ENCODE results near the gene NXT1.

The NXT1 gene

GRCh38 chr20:23339986-23340385, 10.6 kb upstream of the NXT1 start:
- Histone ChIP-seq H3K9ac (ENCODE audit: low read length) (no peak overlapping the region), H4K8ac (ENCODE audit: low read depth, low read length) (no peak overlapping the region), H2BK5ac (ENCODE audit: low read length) (no peak overlapping the region), H2BK15ac (replicated peaks; ENCODE audit: low read depth) (no peak overlapping the region), H2BK120ac (ENCODE audit: low read depth, low read length) (no peak overlapping the region), H3K4me1 (ENCODE audit: control insufficient read depth, low read depth, low read length) (no peaks in the 10 kb centered on the region), H3K79me1 (ENCODE audit: low read length) (no peaks in the 10 kb centered on the region), H3K4me2 (ENCODE audit: low read length) (no peak overlapping the region), H2AK5ac (ENCODE audit: low read length) (no peak overlapping the region), H4K5ac (ENCODE audit: low read length) (no peak overlapping the region), H3K4ac (ENCODE audit: low read depth, low read length) (no peak overlapping the region), H3K27me3 (ENCODE audit: insufficient read depth, low read length, poor library complexity) (no peaks in the 10 kb centered on the region), H3K27ac (ENCODE audit: low read depth, low read length) (no peak overlapping the region), H3K4me3 (ENCODE audit: low read length) (no peak overlapping the region), H3K23ac (ENCODE audit: low read length) (no peak overlapping the region), H3K36me3 (ENCODE audit: control insufficient read depth, insufficient read depth, low read length) (no peaks in the 10 kb centered on the region), H3K56ac (ENCODE audit: low read length) (no peak overlapping the region), H3K79me2 (ENCODE audit: control insufficient read depth, insufficient read depth, low read length) (no peaks in the 10 kb centered on the region), H3K18ac (ENCODE audit: low read length) (no peak overlapping the region)
- no CpG with 5 or more reads among the region's 13 CpGs for WGBS (ENCODE audit: extremely low coverage, insufficient coverage, low lambda C conversion rate)
- no peak for DNase-seq

- H2BK5ac ChIP-seq (ENCODE audit: low read length): no peak overlapping the region
- H3K27me3 ChIP-seq (ENCODE audit: insufficient read depth, low read length, poor library complexity): no peaks in the 10 kb centered on the region
- no peaks in the 10 kb centered on the region for H3K79me2 ChIP-seq (ENCODE audit: control insufficient read depth, insufficient read depth, low read length)
- WGBS (ENCODE audit: extremely low coverage, insufficient coverage, low lambda C conversion rate): no CpG with 5 or more reads among the region's 9 CpGs
- no peak overlapping the region for H3K9ac ChIP-seq (ENCODE audit: low read length)
- H3K36me3 ChIP-seq (ENCODE audit: control insufficient read depth, insufficient read depth, low read length): no peaks in the 10 kb centered on the region
- H2AK5ac ChIP-seq (ENCODE audit: low read length): no peak overlapping the region
- H3K4me2 ChIP-seq (ENCODE audit: low read length): no peak overlapping the region
- no peaks in the 10 kb centered on the region for H3K4me1 ChIP-seq (ENCODE audit: control insufficient read depth, low read depth, low read length)
- H2BK15ac ChIP-seq (replicated peaks; ENCODE audit: low read depth): no peak overlapping the region
- no peak overlapping the region for H3K23ac ChIP-seq (ENCODE audit: low read length)
- H4K5ac ChIP-seq (ENCODE audit: low read length): no peak overlapping the region
- no peak overlapping the region for H3K4ac ChIP-seq (ENCODE audit: low read depth, low read length)
- no peaks in the 10 kb centered on the region for H3K79me1 ChIP-seq (ENCODE audit: low read length)
- no peak overlapping the region for H3K56ac ChIP-seq (ENCODE audit: low read length)
- H4K8ac ChIP-seq (ENCODE audit: low read depth, low read length): no peak overlapping the region
- no peak overlapping the region for H3K18ac ChIP-seq (ENCODE audit: low read length)
- no peak overlapping the region for H3K4me3 ChIP-seq (ENCODE audit: low read length)
- H3K27ac ChIP-seq (ENCODE audit: low read depth, low read length): no peak overlapping the region
- DNase-seq: peak; percentile 84
- H2BK120ac ChIP-seq (ENCODE audit: low read depth, low read length): no peak overlapping the region
These were observed 10.1 kb upstream of the NXT1 start for GRCh38 chr20:23340524-23340923.

GRCh38 chr20:23341073-23341472, 9.5 kb upstream of the NXT1 start:
- Histone ChIP-seq H2BK120ac (ENCODE audit: low read depth, low read length) (no peak overlapping the region), H2AK5ac (ENCODE audit: low read length) (no peak overlapping the region), H3K79me1 (ENCODE audit: low read length) (no peaks in the 10 kb centered on the region), H3K36me3 (ENCODE audit: control insufficient read depth, insufficient read depth, low read length) (no peaks in the 10 kb centered on the region), H3K27me3 (ENCODE audit: insufficient read depth, low read length, poor library complexity) (no peaks in the 10 kb centered on the region), H4K8ac (ENCODE audit: low read depth, low read length) (no peak overlapping the region), H3K9ac (ENCODE audit: low read length) (no peak overlapping the region), H3K56ac (ENCODE audit: low read length) (no peak overlapping the region), H3K23ac (ENCODE audit: low read length) (no peak overlapping the region), H3K4ac (ENCODE audit: low read depth, low read length) (no peak overlapping the region), H3K4me3 (ENCODE audit: low read length) (no peak overlapping the region), H3K18ac (ENCODE audit: low read length) (no peak overlapping the region), H3K4me2 (ENCODE audit: low read length) (no peak overlapping the region), H3K27ac (ENCODE audit: low read depth, low read length) (no peak overlapping the region), H4K5ac (ENCODE audit: low read length) (no peak overlapping the region), H3K4me1 (ENCODE audit: control insufficient read depth, low read depth, low read length) (no peaks in the 10 kb centered on the region), H2BK5ac (ENCODE audit: low read length) (no peak overlapping the region), H3K79me2 (ENCODE audit: control insufficient read depth, insufficient read depth, low read length) (no peaks in the 10 kb centered on the region), H2BK15ac (replicated peaks; ENCODE audit: low read depth) (no peak overlapping the region)
- DNase-seq: no peak
- no CpG with 5 or more reads among the region's 2 CpGs for WGBS (ENCODE audit: extremely low coverage, insufficient coverage, low lambda C conversion rate)

- H3K4ac ChIP-seq (ENCODE audit: low read depth, low read length): no peak overlapping the region
These were observed 7.0 kb upstream of the NXT1 start for GRCh38 chr20:23343590-23343989.

GRCh38 chr20:23344336-23344735, 6.3 kb upstream of the NXT1 start:
- Histone ChIP-seq H3K23ac (ENCODE audit: low read length) (no peak overlapping the region), H3K27me3 (ENCODE audit: insufficient read depth, low read length, poor library complexity) (no peaks in the 10 kb centered on the region), H3K79me1 (ENCODE audit: low read length) (no peaks in the 10 kb centered on the region), H3K9ac (ENCODE audit: low read length) (no peak overlapping the region), H3K4me2 (ENCODE audit: low read length) (no peak overlapping the region), H3K4ac (ENCODE audit: low read depth, low read length) (no peak overlapping the region), H3K36me3 (ENCODE audit: control insufficient read depth, insufficient read depth, low read length) (no peaks in the 10 kb centered on the region), H3K4me1 (ENCODE audit: control insufficient read depth, low read depth, low read length) (no peaks in the 10 kb centered on the region), H2BK15ac (replicated peaks; ENCODE audit: low read depth) (no peak overlapping the region), H3K18ac (ENCODE audit: low read length) (no peak overlapping the region), H4K8ac (ENCODE audit: low read depth, low read length) (no peak overlapping the region), H2BK120ac (ENCODE audit: low read depth, low read length) (no peak overlapping the region), H3K56ac (ENCODE audit: low read length) (no peak overlapping the region), H4K5ac (ENCODE audit: low read length) (no peak overlapping the region), H3K4me3 (ENCODE audit: low read length) (no peak overlapping the region), H2AK5ac (ENCODE audit: low read length) (no peak overlapping the region), H3K79me2 (ENCODE audit: control insufficient read depth, insufficient read depth, low read length) (no peaks in the 10 kb centered on the region), H2BK5ac (ENCODE audit: low read length) (no peak overlapping the region), H3K27ac (ENCODE audit: low read depth, low read length) (no peak overlapping the region)
- WGBS (ENCODE audit: extremely low coverage, insufficient coverage, low lambda C conversion rate): no CpG with 5 or more reads among the region's 5 CpGs
- no peak for DNase-seq

More at GRCh38 chr20:23343590-23343989, 7.0 kb upstream of the NXT1 start:
- no peak overlapping the region for H2BK15ac ChIP-seq (replicated peaks; ENCODE audit: low read depth)
- H3K9ac ChIP-seq (ENCODE audit: low read length): no peak overlapping the region
- no peak overlapping the region for H4K8ac ChIP-seq (ENCODE audit: low read depth, low read length)
- no peak overlapping the region for H2BK5ac ChIP-seq (ENCODE audit: low read length)
- H3K4me2 ChIP-seq (ENCODE audit: low read length): no peak overlapping the region
- H3K27me3 ChIP-seq (ENCODE audit: insufficient read depth, low read length, poor library complexity): no peaks in the 10 kb centered on the region
- no peak overlapping the region for H3K4me3 ChIP-seq (ENCODE audit: low read length)
- no peak overlapping the region for H3K56ac ChIP-seq (ENCODE audit: low read length)
- no CpG with 5 or more reads among the region's 1 CpG for WGBS (ENCODE audit: extremely low coverage, insufficient coverage, low lambda C conversion rate)
- H4K5ac ChIP-seq (ENCODE audit: low read length): no peak overlapping the region
- no peak overlapping the region for H2BK120ac ChIP-seq (ENCODE audit: low read depth, low read length)
- H3K79me1 ChIP-seq (ENCODE audit: low read length): no peaks in the 10 kb centered on the region
- no peaks in the 10 kb centered on the region for H3K79me2 ChIP-seq (ENCODE audit: control insufficient read depth, insufficient read depth, low read length)
- H3K27ac ChIP-seq (ENCODE audit: low read depth, low read length): no peak overlapping the region
- H3K23ac ChIP-seq (ENCODE audit: low read length): no peak overlapping the region
- no peak overlapping the region for H2AK5ac ChIP-seq (ENCODE audit: low read length)
- no peaks in the 10 kb centered on the region for H3K36me3 ChIP-seq (ENCODE audit: control insufficient read depth, insufficient read depth, low read length)
- no peak for DNase-seq
- no peaks in the 10 kb centered on the region for H3K4me1 ChIP-seq (ENCODE audit: control insufficient read depth, low read depth, low read length)
- no peak overlapping the region for H3K18ac ChIP-seq (ENCODE audit: low read length)

- Histone ChIP-seq H3K4me2 (ENCODE audit: low read length) (no peak overlapping the region), H3K4ac (ENCODE audit: low read depth, low read length) (no peak overlapping the region), H3K56ac (ENCODE audit: low read length) (no peak overlapping the region), H3K4me1 (ENCODE audit: control insufficient read depth, low read depth, low read length) (no peaks in the 10 kb centered on the region), H3K79me1 (ENCODE audit: low read length) (peaks cover 2% of the 10 kb centered on the region), H3K27me3 (ENCODE audit: insufficient read depth, low read length, poor library complexity) (no peaks in the 10 kb centered on the region), H2AK5ac (ENCODE audit: low read length) (no peak overlapping the region), H2BK5ac (ENCODE audit: low read length) (no peak overlapping the region), H3K4me3 (ENCODE audit: low read length) (no peak overlapping the region), H3K36me3 (ENCODE audit: control insufficient read depth, insufficient read depth, low read length) (no peaks in the 10 kb centered on the region), H4K5ac (ENCODE audit: low read length) (no peak overlapping the region), H3K23ac (ENCODE audit: low read length) (no peak overlapping the region), H3K79me2 (ENCODE audit: control insufficient read depth, insufficient read depth, low read length) (peaks cover 3% of the 10 kb centered on the region), H3K18ac (ENCODE audit: low read length) (no peak overlapping the region), H3K27ac (ENCODE audit: low read depth, low read length) (no peak overlapping the region), H2BK120ac (ENCODE audit: low read depth, low read length) (no peak overlapping the region), H3K9ac (ENCODE audit: low read length) (no peak overlapping the region), H4K8ac (ENCODE audit: low read depth, low read length) (no peak overlapping the region), H2BK15ac (replicated peaks; ENCODE audit: low read depth) (no peak overlapping the region)
- no peak for DNase-seq
- WGBS (ENCODE audit: extremely low coverage, insufficient coverage, low lambda C conversion rate): no CpG with 5 or more reads among the region's 4 CpGs
These were observed 4.6 kb upstream of the NXT1 start for GRCh38 chr20:23346002-23346401.

Measured in mesendoderm (in vitro differentiated cells).